Cerebellar nuclear complex (tissue), 1 donor: ENCODE results near the gene OTOF.

Source experiments
- DNase-seq, 2 experiments: peaks; one replicate each; lab custom pipeline; 2025; lab: John Stamatoyannopoulos, UW

OTOF gene

DNA sequence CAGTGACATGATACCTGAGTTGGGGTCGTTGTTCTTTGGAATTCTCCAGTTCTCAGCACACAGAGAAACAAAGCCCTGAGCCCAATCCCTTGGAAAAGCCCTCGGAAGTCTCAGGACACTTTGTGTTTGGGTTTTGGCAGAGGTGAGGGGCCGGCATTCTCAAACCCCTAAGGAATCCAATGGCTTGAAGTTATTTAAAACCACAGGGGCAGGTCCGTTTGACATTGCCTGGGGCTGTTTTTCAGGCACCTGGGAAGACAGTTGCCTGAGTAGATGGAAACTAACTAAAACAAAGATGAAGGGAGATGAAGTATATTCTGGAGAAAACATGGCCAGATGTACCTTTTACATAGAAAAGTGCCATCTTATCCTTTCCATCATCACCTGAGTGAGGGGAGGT lies 22.5 kb upstream of the OTOF start:
- DNase-seq, result no peak

DNA sequence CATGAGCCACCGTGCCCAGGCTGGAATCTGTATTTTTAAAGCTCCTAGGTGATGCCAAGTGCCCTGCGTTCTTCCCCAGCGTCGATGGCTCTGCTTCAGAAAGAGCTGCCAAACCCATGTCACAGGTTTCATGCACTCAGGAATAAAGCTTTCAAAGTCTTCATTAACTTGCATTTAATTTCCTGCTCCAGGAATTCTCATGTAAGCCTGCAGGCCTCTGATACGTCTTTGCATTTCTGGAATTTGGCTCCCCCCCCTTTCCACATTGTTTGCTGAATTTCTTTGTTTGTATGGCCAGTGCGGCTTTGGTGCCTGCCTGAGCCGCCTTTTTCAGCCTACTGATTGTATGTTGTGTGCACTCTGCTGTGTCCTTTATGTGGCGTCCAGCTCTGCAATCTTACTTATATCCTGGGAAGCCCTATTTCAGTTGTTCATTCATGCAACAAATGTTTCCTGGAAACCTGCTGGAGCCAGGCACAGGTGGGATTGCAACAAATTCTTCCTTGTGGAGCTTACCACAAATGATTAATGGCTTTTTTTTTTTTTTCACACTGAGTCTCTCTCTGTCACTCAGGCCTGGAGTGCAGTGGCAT lies 17.9 kb upstream of the OTOF start:
- DNase-seq, result no peak

GRCh38 chr2:26494891-26495290 lies 17.0 kb upstream of the OTOF start:
- DNase-seq, result no peak

- DNase-seq, result no peak
Measured at GRCh38 chr2:26494199-26494598, 16.3 kb upstream of the OTOF start.

- DNase-seq, result no peak
Measured at GRCh38 chr2:26493566-26493965, 15.6 kb upstream of the OTOF start.

GRCh38 chr2:26492749-26493515 lies 15.0 kb upstream of the OTOF start:
- DNase-seq, result no peak

DNA sequence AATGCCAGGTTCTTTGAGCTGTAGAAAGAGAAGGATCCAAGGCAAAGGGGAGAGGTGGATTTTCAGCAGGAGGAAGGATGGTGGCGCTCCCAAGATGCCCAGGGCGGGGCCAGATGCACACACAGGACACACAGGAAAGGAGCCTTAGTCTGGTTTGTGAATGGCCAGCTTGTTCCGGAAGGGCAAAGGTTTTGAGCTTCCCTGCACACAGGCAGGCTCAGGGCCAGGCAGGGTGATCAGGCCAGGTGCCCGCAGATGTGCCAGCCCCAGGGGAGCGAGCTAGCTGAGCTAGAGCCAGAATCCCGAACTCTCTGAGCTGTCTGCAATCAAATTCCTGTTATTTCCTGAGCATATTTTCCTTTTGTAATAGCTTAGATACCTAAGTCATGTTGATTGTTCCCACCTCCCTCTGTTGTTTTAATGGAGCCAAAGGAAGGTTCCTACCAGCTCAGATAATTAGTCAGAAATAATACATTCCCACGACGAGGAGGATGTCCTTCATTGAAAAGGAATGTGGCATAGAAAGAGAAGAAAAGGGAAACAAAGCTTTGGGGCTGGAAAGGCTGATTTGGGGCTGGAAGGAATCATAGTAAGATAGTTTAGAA lies 13.7 kb upstream of the OTOF start:
- DNase-seq, result no peak

DNA sequence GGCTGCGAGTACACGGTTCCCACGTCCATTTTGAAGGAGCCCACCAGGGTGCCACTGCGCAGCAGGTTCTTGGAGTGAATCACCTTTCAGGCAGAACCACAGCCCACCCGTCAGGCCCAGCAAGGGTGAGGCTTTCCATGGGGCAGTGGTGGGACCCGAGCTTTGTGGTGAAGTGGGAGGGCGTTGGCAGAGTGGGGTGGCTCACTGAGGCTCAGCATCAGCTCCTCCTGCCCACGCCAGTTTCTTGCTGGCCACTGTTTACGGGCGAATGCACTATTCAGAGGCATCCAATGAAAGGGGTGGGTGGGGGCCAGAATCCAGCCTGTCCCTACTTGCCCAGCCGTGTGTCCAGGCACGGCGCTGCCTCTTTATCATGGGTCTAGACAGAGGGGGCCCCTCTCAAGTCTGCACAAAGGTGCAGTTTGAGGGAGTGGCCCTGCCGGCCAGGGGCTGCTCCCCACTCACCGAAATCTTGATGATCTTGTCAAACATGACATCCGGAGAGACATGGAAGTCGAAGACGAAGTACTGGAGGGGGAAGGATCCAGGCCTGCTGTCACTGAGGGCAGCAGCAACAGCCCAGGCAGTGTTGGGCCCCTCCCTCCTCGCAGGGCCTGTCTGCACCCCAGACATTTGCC lies 11.4 kb upstream of the OTOF start:
- DNase-seq, result no peak

DNA sequence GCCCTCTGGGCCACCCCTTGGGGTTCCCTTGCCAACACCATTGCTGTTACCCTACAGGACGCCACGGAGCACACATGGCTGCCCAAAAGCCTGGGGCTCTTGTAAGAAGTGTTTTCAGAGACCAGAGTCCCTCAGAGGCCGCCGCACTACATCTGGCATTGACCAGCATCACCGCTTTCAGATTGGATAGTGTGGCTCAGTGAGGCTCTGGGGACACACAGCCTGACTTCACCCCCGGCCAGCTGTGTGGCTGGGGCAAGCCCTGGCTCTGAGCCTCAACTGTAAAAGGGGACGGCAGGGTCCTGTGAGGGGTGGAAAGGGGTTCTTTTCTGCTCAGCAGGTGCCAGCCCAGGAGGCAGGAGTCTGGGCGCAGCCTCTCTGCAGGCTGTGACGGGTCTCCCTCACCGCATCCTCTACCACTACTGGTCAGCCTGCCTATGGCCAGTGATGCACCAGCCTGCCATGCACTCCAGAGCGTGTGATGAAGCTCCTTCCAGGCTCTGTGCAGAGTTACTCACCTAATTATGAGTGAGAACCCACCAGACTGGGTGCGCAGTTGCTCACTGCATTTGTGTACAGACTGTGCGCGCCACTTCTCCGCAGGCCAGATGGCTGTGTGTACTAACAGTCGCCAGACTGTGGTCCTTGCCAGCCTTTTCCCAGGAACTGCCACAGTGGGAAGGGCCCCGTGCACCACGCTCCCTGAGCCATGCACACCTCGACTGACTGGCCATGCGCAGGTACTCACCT lies 10.7 kb upstream of the OTOF start:
- peak; percentile 36 to 58 for DNase-seq

GRCh38 chr2:26487192-26487591 lies 9.3 kb upstream of the OTOF start:
- DNase-seq, result no peak

- no peak for DNase-seq
Measured at GRCh38 chr2:26486789-26487188, 8.9 kb upstream of the OTOF start.

- DNase-seq, result no peak
Measured at GRCh38 chr2:26485725-26486418, 7.9 kb upstream of the OTOF start.

- no peak for DNase-seq
Measured at GRCh38 chr2:26485099-26485498, 7.2 kb upstream of the OTOF start.

GRCh38 chr2:26484579-26484978 lies 6.7 kb upstream of the OTOF start:
- DNase-seq, result no peak

DNA sequence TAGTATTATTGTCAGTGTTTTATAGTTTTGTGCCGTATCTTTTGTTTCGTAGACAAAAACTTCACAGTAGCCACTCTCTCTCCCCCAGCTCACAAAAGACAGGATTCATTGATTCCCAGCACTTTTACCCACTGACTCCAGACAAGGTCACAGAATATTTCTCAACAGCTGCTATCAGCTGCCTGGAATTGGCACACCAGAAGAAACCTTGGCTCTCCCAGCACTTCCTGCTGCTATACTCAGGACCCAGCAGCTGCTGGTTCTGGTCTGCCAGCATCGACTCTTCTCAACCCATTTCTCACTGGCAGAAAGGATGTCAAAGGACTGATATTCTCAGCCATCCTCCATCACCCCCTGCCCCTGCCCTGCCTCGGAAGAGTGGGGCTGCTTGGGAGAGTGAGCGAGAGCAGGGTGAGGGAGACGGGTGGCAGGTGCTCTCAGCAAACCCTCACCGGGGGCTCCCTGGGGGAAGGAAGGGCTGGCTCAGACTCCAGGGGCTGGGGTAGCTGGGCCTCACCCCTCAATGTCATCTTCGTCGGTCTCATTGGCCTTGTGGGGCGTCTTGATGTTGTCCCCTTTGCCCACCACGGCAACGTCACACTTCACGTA lies 6.1 kb upstream of the OTOF start:
- DNase-seq, result no peak

GRCh38 chr2:26483516-26483915 lies 5.6 kb upstream of the OTOF start:
- DNase-seq, result no peak

- DNase-seq, result no peak
Measured at GRCh38 chr2:26483027-26483326, 5.1 kb upstream of the OTOF start.

- no peak for DNase-seq
Measured at GRCh38 chr2:26482211-26483026, 4.5 kb upstream of the OTOF start.

DNA sequence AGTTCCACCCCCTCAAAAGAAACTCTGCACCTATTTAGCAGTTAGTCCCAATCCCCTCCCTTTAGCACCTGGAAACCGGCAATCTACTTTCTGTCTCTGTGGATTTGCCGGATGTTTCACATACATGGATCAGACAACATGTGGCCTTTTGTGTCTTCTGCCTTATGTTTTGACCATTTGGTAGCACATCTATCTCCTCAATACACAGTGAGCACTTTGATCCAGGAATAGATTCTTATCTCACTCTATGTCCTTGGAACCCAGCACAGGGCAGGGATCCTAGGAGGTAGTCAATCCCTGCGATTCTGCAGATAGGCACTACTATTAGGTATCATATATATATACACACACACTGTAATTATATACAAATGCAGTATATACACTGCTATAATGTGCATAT lies 3.8 kb upstream of the OTOF start:
- DNase-seq, result no peak

DNA sequence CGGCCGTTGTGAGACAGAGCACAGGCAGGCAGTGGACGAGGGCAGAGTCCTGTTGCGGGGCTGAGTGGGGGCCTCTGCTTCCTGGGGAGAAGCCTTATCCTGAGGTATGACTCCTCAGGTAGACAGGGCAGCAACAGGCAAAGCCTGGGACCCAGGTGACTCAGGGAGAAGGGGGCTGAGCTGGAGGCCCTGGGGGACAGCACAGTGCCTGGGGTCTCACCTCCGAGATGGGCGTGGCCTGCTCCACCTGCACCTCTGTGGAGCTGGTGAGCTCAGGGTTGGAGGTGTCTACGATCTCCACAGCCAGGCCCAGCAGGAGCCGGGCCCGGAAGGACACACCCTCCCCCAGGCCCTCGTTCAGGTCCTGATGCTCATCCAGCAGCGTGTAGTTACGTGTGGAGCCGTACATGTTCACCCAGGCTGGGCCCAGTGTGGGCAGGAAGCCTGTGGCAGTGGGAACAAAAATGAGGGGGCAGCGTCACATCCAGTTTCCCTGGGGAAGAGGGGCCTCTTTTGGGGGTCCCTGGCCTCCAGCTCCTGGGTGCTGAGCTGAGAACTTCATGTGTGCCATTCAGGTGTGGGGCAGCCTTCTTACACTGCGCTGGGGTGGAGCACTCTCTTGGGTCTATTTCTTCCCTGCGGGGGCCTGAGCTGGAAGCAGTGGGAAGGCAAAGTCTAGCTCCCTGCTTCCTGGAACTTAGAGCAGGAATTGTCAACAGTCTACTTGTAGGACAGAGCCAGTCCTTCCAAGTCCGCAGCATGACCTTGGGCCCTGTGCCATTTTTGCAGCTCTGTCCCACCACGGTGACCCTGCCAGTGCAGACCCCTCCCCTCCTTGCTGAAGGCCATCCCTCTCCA lies 2.9 kb upstream of the OTOF start:
- DNase-seq, result no peak
